Right lobe of liver (tissue), 6 donors: ENCODE measurements around the gene BAX. TPM values are rescaled to one million over a fixed set of nuclear protein-coding genes. Genes with fewer than 3 reads are reported as not detected.
A peak's percentile ranks its signal among the peaks of the same experiment; 100 is the strongest.
"Not testable (repeated sequence)": the region's sequence is repeated elsewhere in the genome, so short reads cannot be mapped to it uniquely, and the experiment has no call there.

Experiments
- ATAC-seq, 4 donors: fragments of 200-7000 bp; cut with Tn5 transposase; one replicate each; pipeline ENCODE4 v1.9.1; 2020; ENCODE audit warnings: mild to moderate bottlenecking in 4 of 4, moderate library complexity in 4 of 4
- DNase-seq, 3 donors: peaks; one replicate each; pipeline ENCODE4 v3.0.0-alpha.2; 2020
- H3K27ac ChIP-seq, 3 donors: fragments of 200-600 bp; one replicate each; pipeline ENCODE4 v1.8.0; 2022
- H3K27me3 ChIP-seq, 2 donors: fragments of 200-600 bp; one replicate each; pipeline ENCODE4 v1.8.0; 2022
- H3K36me3 ChIP-seq, 4 donors: fragments of 200-600 bp; sonication (generic) in 1 of 4; one replicate each; pipeline versions ENCODE4 v1.5.1 to v1.8.0; 2017 to 2022; ENCODE audit warnings: control low read depth in 1 of 4
- H3K4me1 ChIP-seq, 4 donors: fragments of 200-600 bp; sonication (generic) in 1 of 4; one replicate each; pipeline versions ENCODE4 v1.5.1 to v1.8.0; 2017 to 2022; ENCODE audit warnings: control low read depth in 1 of 4
- H3K4me3 ChIP-seq, 3 donors: fragments of 200-600 bp; one replicate each; pipeline ENCODE4 v1.8.0; 2022
- H3K9me3 ChIP-seq, 4 donors: fragments of 200-600 bp; sonication (generic) in 1 of 4; one replicate each; pipeline versions ENCODE4 v1.5.1 to v1.8.0; 2017 to 2022; ENCODE audit warnings: control low read depth in 1 of 4
- POLR2A ChIP-seq: fragments of 450-650 bp; IDR thresholded peaks from one replicate; pipeline ENCODE4 v1.6.1; 2017; ENCODE audit warnings: antibody characterized with exemption, mild to moderate bottlenecking
- WGBS: methylation state at CpG from one replicate; pipeline ENCODE4 v1.1.6; 2018; ENCODE audit warnings: low coverage, low lambda C conversion rate; ENCODE audit not compliant: insufficient coverage; ENCODE audit errors: missing lambda C conversion rate; 5-methylcytosine and 5-hydroxymethylcytosine counted together
- intact Hi-C, 2 donors: fragments of 100-400 bp; cut with DNase I; formaldehyde crosslinking; loops; one replicate each; pipeline versions ENCODE4 v1.11.2 to v1.14.1; 2022
- total RNA-seq, 6 experiments: library from RNA; depleted of rRNA in 2 of 6; stranded (reverse); fragments of >200 nt in 2 of 6; fragmentation: NEBNext Ultra II Directional in 3 of 6; extraction: Animal tissue kit (Norgen Biotek cat#: 25700) in 3 of 6; gene quantifications; one replicate each; pipeline versions ENCODE4 v1.1.0 to v1.2.4, GENCODE V29; 2016 to 2023
- TF ChIP-seq, protein P1 (sequence below), 4 donors: fragments of 200-600 bp in 3 of 4; fragments of 450-650 bp in 1 of 4; IDR thresholded peaks; one replicate each; pipeline versions ENCODE4 v1.5.1 to v1.8.0; 2016 to 2022; ENCODE audit warnings: antibody characterized with exemption in 4 of 4, mild to moderate bottlenecking in 2 of 4
- donor health status: DM: no; HTN: yes; CAD: no.
- donor health status: DM: no; HTN: no; CAD: no.
- donor health status: DM: no; HTN: no; CAD: no.
- donor health status: DM: no; HTN: yes; CAD: no.
- donor health status: DM: no; HTN: yes; CAD: no.

The BAX gene
- total RNA-seq, 6 experiments from 2014 or later: 15.9 to 54.1 (median 30.8) TPM

DNA sequence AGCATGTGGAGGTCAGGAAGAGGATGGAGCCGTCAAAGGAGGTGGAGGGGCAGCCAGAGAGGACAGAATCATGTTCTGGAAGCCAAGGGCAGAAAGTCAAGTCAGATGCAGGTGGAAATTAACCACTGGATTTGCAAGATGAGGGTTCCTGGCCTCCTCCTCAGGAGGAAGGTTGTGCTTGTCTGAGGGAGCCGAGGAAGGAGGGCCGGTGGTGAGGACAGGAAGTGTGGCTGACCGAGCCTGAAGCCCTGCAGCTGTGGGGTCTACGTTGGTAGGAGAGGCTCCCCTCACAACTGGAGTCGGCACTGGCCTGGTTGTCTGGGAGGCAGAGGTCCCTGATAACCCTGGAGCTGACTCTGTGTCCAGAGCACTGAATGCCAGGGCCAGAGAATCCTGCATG is 36.6 kb upstream of the BAX start:
- no peaks in the 10 kb centered on the region for H3K4me1 ChIP-seq
- no peak for DNase-seq
- H3K9me3 ChIP-seq: no peaks in the 10 kb centered on the region
- intact Hi-C loops: no loop called here
- H3K4me3 ChIP-seq: no peak overlapping the region
- peaks cover 3 to 70% (median 41%) of the 10 kb centered on the region in 4 donors for H3K36me3 ChIP-seq
- TF ChIP-seq, protein P1, sequence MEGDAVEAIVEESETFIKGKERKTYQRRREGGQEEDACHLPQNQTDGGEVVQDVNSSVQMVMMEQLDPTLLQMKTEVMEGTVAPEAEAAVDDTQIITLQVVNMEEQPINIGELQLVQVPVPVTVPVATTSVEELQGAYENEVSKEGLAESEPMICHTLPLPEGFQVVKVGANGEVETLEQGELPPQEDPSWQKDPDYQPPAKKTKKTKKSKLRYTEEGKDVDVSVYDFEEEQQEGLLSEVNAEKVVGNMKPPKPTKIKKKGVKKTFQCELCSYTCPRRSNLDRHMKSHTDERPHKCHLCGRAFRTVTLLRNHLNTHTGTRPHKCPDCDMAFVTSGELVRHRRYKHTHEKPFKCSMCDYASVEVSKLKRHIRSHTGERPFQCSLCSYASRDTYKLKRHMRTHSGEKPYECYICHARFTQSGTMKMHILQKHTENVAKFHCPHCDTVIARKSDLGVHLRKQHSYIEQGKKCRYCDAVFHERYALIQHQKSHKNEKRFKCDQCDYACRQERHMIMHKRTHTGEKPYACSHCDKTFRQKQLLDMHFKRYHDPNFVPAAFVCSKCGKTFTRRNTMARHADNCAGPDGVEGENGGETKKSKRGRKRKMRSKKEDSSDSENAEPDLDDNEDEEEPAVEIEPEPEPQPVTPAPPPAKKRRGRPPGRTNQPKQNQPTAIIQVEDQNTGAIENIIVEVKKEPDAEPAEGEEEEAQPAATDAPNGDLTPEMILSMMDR (IDR thresholded peaks at IDR 0.05): no peak
- H3K27ac ChIP-seq: no peak overlapping the region
- ATAC-seq: no peak
- 100% methylated on average over 1 of the region's 6 CpGs for WGBS
- no peaks in the 10 kb centered on the region for H3K27me3 ChIP-seq

DNA sequence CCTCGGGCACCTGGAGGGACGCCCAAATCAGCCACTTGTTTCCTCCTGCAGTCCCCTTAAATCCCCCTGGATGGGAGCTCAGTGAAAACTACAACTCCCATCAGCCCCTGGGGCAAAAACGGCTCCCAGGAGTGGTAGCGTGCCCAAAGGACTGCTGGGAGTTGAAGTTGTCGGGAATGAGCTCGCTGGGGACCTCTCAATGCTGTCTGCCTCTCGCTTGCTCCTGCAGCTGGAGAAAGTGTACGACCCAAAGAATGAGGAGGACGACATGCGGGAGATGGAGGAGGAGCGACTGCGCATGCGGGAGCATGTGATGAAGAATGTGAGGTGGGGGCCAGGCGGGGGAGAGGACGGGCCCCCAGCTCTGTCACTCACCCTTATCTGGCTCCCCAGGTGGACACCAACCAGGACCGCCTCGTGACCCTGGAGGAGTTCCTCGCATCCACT is 35.9 kb upstream of the BAX start:
- Histone ChIP-seq H3K27ac (no peak overlapping the region), H3K9me3 (no peaks in the 10 kb centered on the region), H3K36me3 (peaks cover 3 to 64% (median 35%) of the 10 kb centered on the region in 4 donors), H3K4me1 (no peaks in the 10 kb centered on the region), H3K4me3 (no peak overlapping the region), H3K27me3 (no peaks in the 10 kb centered on the region)
- intact Hi-C loops: no loop called here
- ATAC-seq (peak; percentile 21 to 41 (median 39)), DNase-seq (no peak)
- TF ChIP-seq, protein P1 (IDR thresholded peaks at IDR 0.05): no peak
- no peak for TF ChIP-seq POLR2A
- WGBS: 79% methylated on average over 8 of the region's 18 CpGs

DNA sequence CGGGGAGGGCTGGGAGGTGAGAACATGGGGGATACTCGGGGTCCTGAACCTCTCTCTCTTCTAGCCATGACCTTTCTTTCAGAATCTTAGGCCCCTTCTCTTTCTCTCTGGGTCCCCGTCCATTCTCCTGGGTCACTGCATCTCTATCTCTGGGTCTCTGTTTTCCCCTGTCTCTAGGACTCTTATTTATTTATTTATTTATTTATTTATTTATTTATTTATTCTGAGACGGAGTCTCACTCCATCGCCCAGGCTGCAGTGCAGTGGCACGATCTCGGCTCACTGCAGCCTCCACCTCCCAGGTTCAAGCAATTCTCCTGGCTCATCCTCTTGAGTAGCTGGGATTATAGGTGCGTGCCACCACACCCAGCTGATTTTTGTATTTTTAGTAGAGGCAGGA is 35.4 kb upstream of the BAX start:
- intact Hi-C loops: not testable (repeated sequence)

DNA sequence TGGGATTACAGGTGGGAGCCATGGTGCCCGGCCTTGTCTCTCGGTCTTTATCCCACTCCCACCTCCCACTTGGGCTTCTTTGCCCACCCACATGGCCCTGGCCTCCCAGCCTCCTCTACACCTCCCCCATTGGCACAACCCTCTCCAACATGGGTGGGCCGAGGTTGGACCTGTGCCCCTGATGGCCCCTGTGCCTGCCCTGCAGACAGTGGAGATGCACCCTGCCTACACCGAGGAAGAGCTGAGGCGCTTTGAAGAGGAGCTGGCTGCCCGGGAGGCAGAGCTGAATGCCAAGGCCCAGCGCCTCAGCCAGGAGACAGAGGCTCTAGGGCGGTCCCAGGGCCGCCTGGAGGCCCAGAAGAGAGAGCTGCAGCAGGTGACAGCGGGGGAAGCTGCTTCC is 33.7 kb upstream of the BAX start:
- ATAC-seq: no peak

More for the DNA sequence above, 35.4 kb upstream of the BAX start:
- peaks cover 3 to 59% (median 32%) of the 10 kb centered on the region in 4 donors for H3K36me3 ChIP-seq
- not testable (repeated sequence) for H3K4me3 ChIP-seq, H3K27ac ChIP-seq, H3K27me3 ChIP-seq, ATAC-seq, H3K4me1 ChIP-seq, H3K9me3 ChIP-seq, DNase-seq
- 100% methylated on average over 6 of the region's 8 CpGs for WGBS

DNA sequence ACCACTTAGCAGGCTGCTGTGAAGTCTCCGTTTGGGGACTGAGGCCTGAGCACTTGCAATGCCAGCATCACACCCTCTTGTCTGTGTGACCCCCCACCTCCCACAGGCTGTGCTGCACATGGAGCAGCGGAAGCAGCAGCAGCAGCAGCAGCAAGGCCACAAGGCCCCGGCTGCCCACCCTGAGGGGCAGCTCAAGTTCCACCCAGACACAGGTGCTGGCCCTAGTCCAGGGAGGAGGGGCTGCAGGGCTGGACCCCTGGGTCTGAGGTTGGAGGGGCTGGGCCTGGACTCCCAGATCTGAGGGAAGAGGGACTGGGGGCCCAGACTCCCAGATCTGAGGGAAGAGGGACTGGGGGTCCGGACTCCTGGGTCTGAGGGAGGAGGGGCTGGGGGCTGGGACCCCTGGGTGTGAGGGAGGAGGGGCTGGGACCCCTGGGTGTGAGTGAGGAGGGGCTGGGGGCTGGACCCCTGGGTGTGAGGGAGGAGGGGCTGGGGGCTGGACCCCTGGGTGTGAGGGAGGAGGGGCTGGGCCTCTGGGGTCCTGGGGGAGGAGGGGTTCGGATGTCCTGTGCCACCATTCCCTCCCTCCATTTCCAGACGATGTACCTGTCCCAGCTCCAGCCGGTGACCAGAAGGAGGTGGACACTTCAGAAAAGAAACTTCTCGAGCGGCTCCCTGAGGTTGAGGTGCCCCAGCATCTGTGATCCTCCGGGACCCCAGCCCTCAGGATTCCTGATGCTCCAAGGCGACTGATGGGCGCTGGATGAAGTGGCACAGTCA is 32.8 kb upstream of the BAX start:
- Histone ChIP-seq H3K36me3 (peaks cover 3 to 44% (median 20%) of the 10 kb centered on the region in 4 donors), H3K4me3 (no peak overlapping the region), H3K27me3 (no peaks in the 10 kb centered on the region), H3K4me1 (no peaks in the 10 kb centered on the region), H3K9me3 (no peaks in the 10 kb centered on the region), H3K27ac (no peak overlapping the region)
- ATAC-seq (no peak), DNase-seq (no peak)
- 100% methylated on average over 1 of the region's 12 CpGs for WGBS
- no peak for TF ChIP-seq POLR2A
- TF ChIP-seq, protein P1 (IDR thresholded peaks at IDR 0.05): no peak
- intact Hi-C loops: no loop called here

More for the DNA sequence above, 33.7 kb upstream of the BAX start:
- Histone ChIP-seq H3K4me3 (no peak overlapping the region), H3K27me3 (no peaks in the 10 kb centered on the region), H3K9me3 (no peaks in the 10 kb centered on the region), H3K27ac (no peak overlapping the region), H3K36me3 (peaks cover 3 to 44% (median 22%) of the 10 kb centered on the region in 4 donors), H3K4me1 (no peaks in the 10 kb centered on the region)
- intact Hi-C loops: no loop called here
- TF ChIP-seq, protein P1 (IDR thresholded peaks at IDR 0.05): no peak
- no peak for TF ChIP-seq POLR2A
- 100% methylated on average over 4 of the region's 10 CpGs for WGBS
- no peak for DNase-seq
